ENCODE data around the gene FAM168A.

GRCh38 chr11:73553266-73553665 is 44.6 kb downstream of the FAM168A start:
- TF ChIP-seq CTCF (conservative IDR thresholded peaks at IDR 0.05; ENCODE audit: low read length) (no peak), EZH2phosphoT487 (IDR thresholded peaks at IDR 0.05; ENCODE audit: borderline replicate concordance, low read depth, low read length) (no peak)
